NAMALWA (cell line): ENCODE results near the gene MFAP2.
"Not testable (repeated sequence)": the region's sequence is repeated elsewhere in the genome, so short reads cannot be mapped to it uniquely, and the experiment has no call there.

Experiments used
- DNase-seq: peaks from one replicate; pipeline ENCODE4 v3.0.0-alpha.2; 2015; ENCODE audit warnings: low spot score

MFAP2 gene

GRCh38 chr1:16979475-16980327 lies 719 bp downstream of the MFAP2 start:
- no peak for DNase-seq

- no peak for DNase-seq
Observed at GRCh38 chr1:16978567-16979474, 1.6 kb downstream of the MFAP2 start.

- DNase-seq: no peak
Observed at GRCh38 chr1:16978139-16978538, 2.3 kb downstream of the MFAP2 start.

GRCh38 chr1:16977377-16977776 lies 3.0 kb downstream of the MFAP2 start:
- no peak for DNase-seq

- no peak for DNase-seq
Observed at GRCh38 chr1:16976966-16977365, 3.5 kb downstream of the MFAP2 start.

DNA sequence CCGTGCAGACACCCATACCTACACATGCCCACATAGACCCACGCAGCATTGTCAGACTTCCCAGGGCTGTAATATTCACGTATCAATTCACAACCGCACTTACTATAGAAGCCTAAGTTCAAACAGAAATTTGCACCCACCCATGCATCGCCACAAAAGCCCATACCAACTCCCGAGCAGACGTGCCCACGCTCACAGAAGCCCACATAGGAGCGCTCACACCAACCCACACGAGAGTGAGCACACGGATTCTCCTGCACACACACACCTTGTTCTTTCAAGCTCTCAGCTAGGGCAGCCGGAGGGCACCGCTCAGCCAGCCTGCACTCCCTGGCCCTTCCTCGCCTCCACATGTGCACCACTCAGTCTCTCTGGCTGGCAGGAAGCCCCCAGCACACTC lies 4.6 kb downstream of the MFAP2 start:
- DNase-seq: no peak

GRCh38 chr1:16975211-16975610 lies 5.2 kb downstream of the MFAP2 start:
- no peak for DNase-seq

- DNase-seq: no peak
Observed at GRCh38 chr1:16973215-16973614, 7.2 kb downstream of the MFAP2 start.

DNA sequence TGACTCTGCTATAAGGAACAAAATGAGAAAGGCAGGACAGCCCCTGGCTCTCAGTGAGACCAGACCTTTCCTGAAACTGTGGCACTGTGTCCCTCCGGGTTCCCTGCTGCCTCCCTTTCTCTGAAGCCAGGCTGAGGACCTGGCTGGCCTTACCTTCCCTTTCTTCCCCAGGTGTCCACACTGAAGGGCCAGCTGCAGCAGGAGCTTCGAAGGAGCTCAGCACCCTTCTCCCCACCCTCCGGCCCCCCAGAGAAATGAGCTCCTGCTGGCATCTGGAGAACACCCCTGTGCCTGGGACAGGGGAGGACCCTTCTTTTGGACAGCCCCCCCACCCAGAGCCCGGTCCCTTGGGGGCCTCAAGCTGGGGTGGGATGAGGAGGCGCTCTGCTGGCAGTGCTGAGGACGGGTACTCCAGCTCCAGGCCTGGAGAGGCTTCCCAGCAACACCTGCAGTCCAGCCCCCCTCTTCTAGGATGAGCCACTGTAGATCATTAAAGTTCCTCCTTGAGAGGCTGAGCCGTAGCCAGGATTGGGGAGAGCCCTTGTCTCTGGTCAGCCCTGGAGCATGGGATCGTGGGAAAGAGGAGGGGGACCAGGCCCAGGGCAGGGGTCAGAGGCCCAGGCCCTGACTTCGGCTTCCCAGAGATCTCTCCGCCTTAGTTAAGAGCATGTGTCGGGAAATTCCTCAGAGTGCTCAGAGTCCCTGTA lies 8.1 kb downstream of the MFAP2 start:
- no peak for DNase-seq

DNA sequence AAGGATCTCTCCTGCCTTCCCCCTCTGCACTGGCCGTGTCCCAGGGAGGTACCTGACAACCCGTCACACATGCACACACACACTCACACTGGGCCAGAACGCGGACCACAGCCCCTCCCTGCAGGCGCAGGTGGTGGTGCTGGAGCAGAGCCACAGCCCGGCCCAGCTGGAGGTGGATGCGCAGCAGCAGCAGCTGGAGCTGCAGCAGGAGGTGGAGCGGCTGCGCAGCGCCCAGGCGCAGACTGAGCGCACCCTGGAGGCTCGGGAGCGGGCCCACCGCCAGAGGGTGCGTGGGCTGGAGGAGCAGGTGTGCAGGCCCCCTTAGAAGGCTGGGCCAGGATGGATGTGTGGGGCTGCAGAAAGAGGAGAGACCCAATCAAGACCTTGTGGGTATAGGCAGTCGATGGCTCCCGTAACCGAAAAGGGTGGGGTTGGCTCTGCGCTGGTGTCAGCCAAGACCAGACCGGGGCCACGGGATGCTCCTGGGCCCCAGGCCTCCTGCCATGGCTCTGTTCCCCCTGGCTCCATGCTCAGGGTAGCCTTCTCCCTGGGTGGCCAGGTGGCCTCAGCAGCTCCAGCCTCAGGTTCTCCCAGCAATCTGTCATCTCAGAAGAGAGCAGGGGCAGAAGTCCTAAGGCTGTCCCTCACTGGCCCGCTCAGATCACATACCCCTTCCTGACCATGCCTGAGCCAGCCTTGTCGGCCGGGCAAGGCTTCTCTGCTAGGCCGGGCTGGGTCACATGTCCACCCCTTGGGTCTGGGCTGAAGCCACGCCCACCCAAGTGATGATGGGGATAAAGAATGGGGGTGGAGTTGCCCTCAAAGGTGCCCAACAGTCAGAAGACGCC lies 8.9 kb downstream of the MFAP2 start:
- no peak for DNase-seq

DNA sequence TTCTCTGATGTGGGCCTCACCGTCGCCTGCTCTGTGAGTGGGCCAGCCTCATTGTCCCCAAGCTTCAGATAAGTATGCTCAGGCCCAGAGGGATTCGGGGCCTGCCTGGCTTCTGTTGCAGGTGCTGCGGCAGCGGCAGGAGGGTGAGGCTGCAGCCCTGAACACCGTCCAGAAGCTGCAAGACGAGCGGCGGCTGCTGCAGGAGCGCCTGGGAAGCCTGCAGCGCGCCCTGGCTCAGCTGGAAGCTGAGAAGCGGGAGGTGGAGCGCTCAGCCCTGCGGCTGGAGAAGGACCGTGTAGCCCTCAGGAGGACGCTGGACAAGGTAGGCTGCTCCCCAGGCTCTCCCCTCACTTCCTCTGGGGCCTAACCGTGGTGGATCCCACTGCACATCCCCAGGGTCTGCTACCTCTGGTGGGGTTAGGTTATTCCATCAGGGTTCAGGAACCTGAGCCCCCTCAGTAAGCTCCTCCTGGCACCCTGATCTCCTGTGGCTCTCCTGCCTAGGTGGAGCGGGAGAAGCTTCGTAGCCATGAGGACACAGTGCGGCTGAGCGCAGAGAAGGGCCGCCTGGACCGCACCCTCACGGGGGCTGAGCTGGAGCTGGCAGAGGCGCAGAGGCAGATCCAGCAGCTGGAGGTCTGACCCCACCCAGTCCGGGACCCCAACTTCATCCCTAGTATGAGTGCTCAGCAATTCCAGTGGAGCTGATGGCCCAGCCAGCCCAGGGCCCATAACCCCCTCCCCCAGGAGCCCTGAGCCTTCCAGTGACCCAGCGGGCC lies 10.1 kb downstream of the MFAP2 start:
- no peak for DNase-seq

GRCh38 chr1:16969651-16970050 lies 10.8 kb downstream of the MFAP2 start:
- no peak for DNase-seq

GRCh38 chr1:16969057-16969611 lies 11.3 kb downstream of the MFAP2 start:
- no peak for DNase-seq

GRCh38 chr1:16968372-16968771 lies 12.0 kb downstream of the MFAP2 start:
- no peak for DNase-seq

DNA sequence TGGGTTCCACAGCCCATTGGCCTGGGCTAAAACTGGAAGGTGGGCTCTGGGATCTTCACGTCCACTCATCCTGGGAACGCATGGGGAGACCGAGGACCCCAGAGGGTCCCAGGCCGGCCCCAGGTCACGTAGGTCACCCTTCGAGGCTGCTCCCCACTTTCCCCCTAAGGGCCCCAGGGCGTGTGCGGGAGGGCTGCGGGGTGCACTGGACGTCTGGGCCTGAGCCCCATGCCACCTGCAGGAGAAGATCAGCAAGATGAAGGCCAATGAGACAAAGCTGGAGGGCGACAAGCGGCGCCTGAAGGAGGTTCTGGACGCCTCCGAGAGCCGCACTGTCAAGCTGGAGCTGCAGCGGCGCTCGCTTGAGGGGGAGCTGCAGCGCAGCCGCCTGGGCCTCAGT lies 12.5 kb downstream of the MFAP2 start:
- no peak for DNase-seq

DNA sequence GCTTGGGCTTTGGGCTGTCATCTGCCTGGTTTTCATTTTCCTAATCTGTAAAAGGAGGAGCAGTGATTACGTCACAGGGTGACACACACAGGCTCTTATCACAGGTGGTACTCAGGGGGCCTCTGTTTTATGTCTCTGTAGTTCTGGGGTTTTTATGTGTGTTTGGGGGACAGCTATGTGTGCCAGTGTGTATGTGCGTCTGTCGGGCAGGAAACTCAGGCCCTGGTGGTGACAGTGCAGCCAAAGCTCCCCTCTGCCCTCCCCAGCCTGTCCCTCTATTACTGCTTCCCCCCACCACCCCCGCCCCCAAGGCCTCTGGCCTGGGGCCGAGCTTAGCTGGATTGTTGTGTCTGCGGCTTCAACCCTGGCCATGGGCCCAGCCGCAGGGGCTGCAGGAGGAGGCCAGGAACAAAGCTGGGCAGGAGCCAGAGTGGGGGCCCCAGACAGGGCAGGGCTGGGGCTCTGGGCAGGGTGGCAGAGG lies 13.3 kb downstream of the MFAP2 start:
- DNase-seq: no peak

- DNase-seq: no peak
Observed at GRCh38 chr1:16966282-16966681, 14.1 kb downstream of the MFAP2 start.

GRCh38 chr1:16965486-16966067 lies 14.8 kb downstream of the MFAP2 start:
- DNase-seq: no peak

DNA sequence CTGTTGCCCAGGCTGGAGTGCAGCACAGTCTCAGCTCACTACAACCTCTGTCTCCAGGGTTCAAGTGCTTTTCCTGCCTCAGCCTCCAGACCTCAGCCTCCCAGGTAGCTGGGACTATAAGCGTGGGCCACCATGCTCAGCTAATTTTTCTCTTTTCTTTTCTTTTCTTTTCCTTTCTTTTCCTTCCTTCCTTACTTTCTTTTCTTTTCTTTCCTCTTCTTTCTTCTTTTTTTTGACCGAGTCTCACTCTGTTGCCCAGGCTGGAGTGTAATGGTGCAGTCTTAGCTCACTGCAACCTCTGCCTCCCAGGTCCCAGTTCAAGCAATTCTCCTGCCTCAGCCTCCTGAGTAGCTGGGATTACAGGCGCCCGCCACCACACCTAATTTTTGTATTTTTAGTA lies 16.3 kb downstream of the MFAP2 start:
- DNase-seq: not testable (repeated sequence)
